Glutamatergic neuron (in vitro differentiated cells): ENCODE data around the gene IFT43. TPM values are rescaled to one million over a fixed set of nuclear protein-coding genes. Genes with fewer than 3 reads are reported as not detected.
A peak's percentile ranks its signal among the peaks of the same experiment; 100 is the strongest.

Experiments
- DNase-seq: peaks from one replicate; pipeline ENCODE4 v3.0.0; 2022
- H3K27ac Mint-ChIP-seq: one replicate; pipeline ENCODE4 v1.8.0; 2020; ENCODE audit warnings: mild to moderate bottlenecking, mixed read lengths, inconsistent platforms; ENCODE audit not compliant: unreplicated experiment
- H3K27me3 Mint-ChIP-seq: one replicate; pipeline ENCODE4 v1.8.0; 2020; ENCODE audit warnings: mild to moderate bottlenecking, moderate library complexity, mixed read lengths, inconsistent platforms; ENCODE audit not compliant: unreplicated experiment
- H3K36me3 Mint-ChIP-seq: one replicate; pipeline ENCODE4 v1.8.0; 2020; ENCODE audit warnings: mild to moderate bottlenecking, mixed read lengths, inconsistent platforms; ENCODE audit not compliant: unreplicated experiment
- H3K4me1 Mint-ChIP-seq: one replicate; pipeline ENCODE4 v1.8.0; 2020; ENCODE audit warnings: mild to moderate bottlenecking, low read depth, mixed read lengths, inconsistent platforms; ENCODE audit not compliant: unreplicated experiment
- H3K4me3 Mint-ChIP-seq: one replicate; pipeline ENCODE4 v1.8.0; 2020; ENCODE audit warnings: mild to moderate bottlenecking, mixed read lengths, inconsistent platforms; ENCODE audit not compliant: unreplicated experiment
- H3K9me3 Mint-ChIP-seq: one replicate; pipeline ENCODE4 v1.8.0; 2020; ENCODE audit warnings: mild to moderate bottlenecking, moderate library complexity, mixed read lengths, inconsistent platforms; ENCODE audit not compliant: unreplicated experiment
- CTCF ChIP-seq: fragments of 200-600 bp; sonication (generic); IDR thresholded peaks from one replicate; pipeline ENCODE4 v1.5.0; 2021; ENCODE audit not compliant: partially characterized antibody, unreplicated experiment
- total RNA-seq: library from RNA; stranded (reverse); fragmentation: NEBNext Ultra II Directional; extraction: Animal tissue kit (Norgen Biotek cat#: 25700); gene quantifications from one replicate; pipeline ENCODE4 v1.2.1, GENCODE V29; 2021; ENCODE audit not compliant: unreplicated experiment

The IFT43 gene
- total RNA-seq, 1 donor from 2014 or later: 30.2 TPM

GRCh38 chr14:76045773-76046172, 60.2 kb downstream of the IFT43 start:
- H3K27ac Mint-ChIP-seq: no peak overlapping the region
- no peak overlapping the region for H3K4me3 Mint-ChIP-seq
- no peaks in the 10 kb centered on the region for H3K9me3 Mint-ChIP-seq
- H3K4me1 Mint-ChIP-seq: peaks cover 5% of the 10 kb centered on the region
- no peak for TF ChIP-seq CTCF
- no peak for DNase-seq
- no peaks in the 10 kb centered on the region for H3K36me3 Mint-ChIP-seq
- no peaks in the 10 kb centered on the region for H3K27me3 Mint-ChIP-seq

GRCh38 chr14:76050250-76050649, 64.7 kb downstream of the IFT43 start:
- Mint-ChIP-seq H3K4me3 (no peak overlapping the region), H3K9me3 (peaks cover 3% of the 10 kb centered on the region), H3K36me3 (no peaks in the 10 kb centered on the region), H3K27me3 (no peaks in the 10 kb centered on the region), H3K4me1 (peaks cover 16% of the 10 kb centered on the region), H3K27ac (no peak overlapping the region)
- no peak for TF ChIP-seq CTCF
- no peak for DNase-seq

- Mint-ChIP-seq H3K9me3 (peaks cover 3% of the 10 kb centered on the region), H3K27ac (no peak overlapping the region), H3K4me3 (no peak overlapping the region), H3K36me3 (no peaks in the 10 kb centered on the region), H3K27me3 (no peaks in the 10 kb centered on the region), H3K4me1 (peaks cover 16% of the 10 kb centered on the region)
- TF ChIP-seq CTCF: peak; percentile 92
- DNase-seq: peak; percentile 52
These were observed 65.3 kb downstream of the IFT43 start for GRCh38 chr14:76050797-76051392.

GRCh38 chr14:76051717-76052465, 66.3 kb downstream of the IFT43 start:
- H3K4me3 Mint-ChIP-seq: peak overlapping the region; percentile 39
- no peaks in the 10 kb centered on the region for H3K27me3 Mint-ChIP-seq
- H3K27ac Mint-ChIP-seq: no peak overlapping the region
- H3K4me1 Mint-ChIP-seq: peaks cover 16% of the 10 kb centered on the region
- H3K9me3 Mint-ChIP-seq: peaks cover 3% of the 10 kb centered on the region
- no peak for DNase-seq
- no peaks in the 10 kb centered on the region for H3K36me3 Mint-ChIP-seq
- no peak for TF ChIP-seq CTCF

GRCh38 chr14:76053572-76054355, 68.2 kb downstream of the IFT43 start:
- peaks cover 3% of the 10 kb centered on the region for H3K9me3 Mint-ChIP-seq
- H3K4me3 Mint-ChIP-seq: no peak overlapping the region
- H3K36me3 Mint-ChIP-seq: no peaks in the 10 kb centered on the region
- TF ChIP-seq CTCF: no peak
- no peak overlapping the region for H3K27ac Mint-ChIP-seq
- no peaks in the 10 kb centered on the region for H3K27me3 Mint-ChIP-seq
- no peak for DNase-seq
- peaks cover 16% of the 10 kb centered on the region for H3K4me1 Mint-ChIP-seq
